Endothelial cell of umbilical vein (primary cell): ENCODE results near the gene WDFY3. TPM values are rescaled to one million over a fixed set of nuclear protein-coding genes. Genes with fewer than 3 reads are reported as not detected.

Experiments used
- BruUV-seq: library from RNA; stranded (reverse); fragments of 400-500 nt; replicated peaks from 2 replicates; lab custom pipeline; 2021; lab: Mats Ljungman, UMichigan
- CTCF ChIA-PET: fragments of 300-600, 350-600 bp; sonication (Branson Sonifier 250); formaldehyde crosslinking; loops from one replicate; lab custom pipeline; 2021; ENCODE audit warnings: antibody characterized with exemption, inconsistent platforms; lab: Charles Lee
- POLR2A ChIA-PET: fragments of 300-600, 350-600 bp; sonication (Branson Sonifier 250); formaldehyde crosslinking; loops from one replicate; lab custom pipeline; 2021; ENCODE audit warnings: antibody characterized with exemption, inconsistent platforms; lab: Charles Lee
- DNase-seq: peaks from one replicate; pipeline ENCODE4 v3.0.0-alpha.2; 2011; ENCODE audit warnings: low read depth, low spot score
- FAIRE-seq: peaks from 2 replicates; lab custom pipeline; 2011; peaks lifted over from hg19 to GRCh38; lab: Jason Lieb, UNC
- H2AFZ ChIP-seq: 2 replicates; pipeline ENCODE4 v1.6.0; 2012; ENCODE audit warnings: low read depth, low read length, control low read depth, inconsistent platforms
- H3K27ac ChIP-seq: 2 replicates; pipeline ENCODE4 v1.5.1; 2011; ENCODE audit warnings: low read depth, mild to moderate bottlenecking, control low read depth, low read length, moderate library complexity; ENCODE audit not compliant: insufficient read depth
- H3K27me3 ChIP-seq, 2 experiments: 2 replicates each; pipeline versions ENCODE4 v1.6.0 to v1.6.1; 2011; ENCODE audit warnings: low read length in 2 of 2, mixed read lengths in 1 of 2; ENCODE audit not compliant: control insufficient read depth in 2 of 2, insufficient read depth in 2 of 2
- H3K36me3 ChIP-seq, 2 experiments: 2 replicates in 1 of 2; 3 replicates in 1 of 2; pipeline ENCODE4 v1.5.1; 2011; ENCODE audit warnings: low read length in 2 of 2, mild to moderate bottlenecking in 1 of 2, moderate library complexity in 1 of 2; ENCODE audit not compliant: control insufficient read depth in 2 of 2, insufficient read depth in 2 of 2; ENCODE audit errors: extremely low read depth in 1 of 2
- H3K4me1 ChIP-seq: 3 replicates; pipeline ENCODE4 v1.5.1; 2011; ENCODE audit warnings: mild to moderate bottlenecking, low read length; ENCODE audit not compliant: control insufficient read depth, insufficient read depth; ENCODE audit errors: extremely low read depth
- H3K4me2 ChIP-seq: 2 replicates; pipeline ENCODE4 v1.6.1; 2011; ENCODE audit warnings: low read length, control low read depth, mixed read lengths; ENCODE audit not compliant: insufficient read depth
- H3K4me3 ChIP-seq, 3 experiments: fragments of 200-600 bp in 1 of 3; sonication (generic), shearing (Covaris generic) in 1 of 3; replicated peaks in 1 of 3; 2 replicates each; pipeline ENCODE4 v1.5.1; 2011 to 2016; ENCODE audit warnings: control low read depth in 3 of 3, low read length in 3 of 3, mild to moderate bottlenecking in 2 of 3, inconsistent platforms in 1 of 3, low read depth in 1 of 3, moderate library complexity in 1 of 3; ENCODE audit not compliant: insufficient read depth in 1 of 3
- H3K79me2 ChIP-seq: 2 replicates; pipeline ENCODE4 v1.6.0; 2012; ENCODE audit warnings: low read length, inconsistent platforms; ENCODE audit not compliant: control insufficient read depth, insufficient read depth
- H3K9ac ChIP-seq: replicated peaks from 2 replicates; pipeline ENCODE3; 2011; ENCODE audit warnings: low read length, control low read depth; ENCODE audit not compliant: insufficient read depth; ENCODE audit errors: extremely low read depth
- H3K9me1 ChIP-seq: replicated peaks from 3 replicates; pipeline ENCODE4 v1.6.0; 2011; ENCODE audit warnings: mild to moderate bottlenecking, low read length; ENCODE audit not compliant: control insufficient read depth, insufficient read depth; ENCODE audit errors: extremely low read depth
- H3K9me3 ChIP-seq: replicated peaks from 2 replicates; pipeline ENCODE4 v1.5.1; 2012; ENCODE audit warnings: low read length, inconsistent platforms; ENCODE audit not compliant: control insufficient read depth, insufficient read depth
- H4K20me1 ChIP-seq: replicated peaks from 2 replicates; pipeline ENCODE3; 2011; ENCODE audit warnings: mild to moderate bottlenecking, low read length; ENCODE audit not compliant: control insufficient read depth, insufficient read depth; ENCODE audit errors: extremely low read depth
- EZH2 ChIP-seq: IDR thresholded peaks from 2 replicates; pipeline ENCODE4 v1.6.1; 2012; ENCODE audit warnings: borderline replicate concordance, low read depth, mild to moderate bottlenecking, moderate library complexity, low read length, inconsistent platforms; ENCODE audit not compliant: severe bottlenecking
- FOS ChIP-seq: IDR thresholded peaks from 2 replicates; pipeline ENCODE4 v1.6.1; 2011; ENCODE audit warnings: mild to moderate bottlenecking, low read length, moderate library complexity, borderline replicate concordance; ENCODE audit not compliant: insufficient read depth
- GATA2 ChIP-seq: IDR thresholded peaks from 2 replicates; pipeline ENCODE4 v1.7.0; 2011; ENCODE audit warnings: low read depth, mild to moderate bottlenecking, moderate library complexity, mixed read lengths, low read length; ENCODE audit not compliant: insufficient read length, insufficient read depth
- JUN ChIP-seq: IDR thresholded peaks from 2 replicates; pipeline ENCODE4 v1.6.1; 2011; ENCODE audit warnings: borderline replicate concordance, low read depth; ENCODE audit not compliant: insufficient read length, insufficient read depth
- MYC ChIP-seq: IDR thresholded peaks from one replicate; pipeline ENCODE4 v1.6.1; 2011; ENCODE audit warnings: mild to moderate bottlenecking, low read depth, low read length
- POLR2A ChIP-seq: IDR thresholded peaks from 2 replicates; pipeline ENCODE4 v1.6.1; 2012; ENCODE audit warnings: low read depth, mild to moderate bottlenecking, control low read depth, low read length
- POLR2AphosphoS5 ChIP-seq: IDR thresholded peaks from 2 replicates; pipeline ENCODE4 v1.6.1; 2012; ENCODE audit warnings: low read depth, mild to moderate bottlenecking, control low read depth, low read length, moderate library complexity; ENCODE audit not compliant: insufficient read depth
- dilution Hi-C: fragments of 300-500 bp; cut with MboI; formaldehyde crosslinking; loops from one replicate; pipeline ENCODE4 v1.15.0; 2019; ENCODE audit warnings: low sequenced_read_pairs; ENCODE audit not compliant: extremely low pct_ligation_motif_present
- intact Hi-C: fragments of 100-400 bp; cut with micrococcal nuclease; formaldehyde crosslinking; loops from one replicate; pipeline ENCODE4 v1.10.0; 2022
- polyA plus RNA-seq, 4 experiments: library from polyadenylated mRNA; depleted of rRNA in 3 of 4; stranded (reverse) in 3 of 4; unstranded in 1 of 4; fragments of >200 nt; gene quantifications; 2 replicates each; pipeline versions ENCODE4 v1.2.1 to v1.2.3, GENCODE V29; 2011 to 2012; ENCODE audit warnings: missing spikeins in 1 of 4
- total RNA-seq: library from RNA; stranded (reverse); gene quantifications from 2 replicates; pipeline ENCODE4 v1.2.3, GENCODE V29; 2021
- TF ChIP-seq, protein P1 (sequence below): IDR thresholded peaks from 2 replicates; pipeline ENCODE4 v1.6.1; 2011; ENCODE audit not compliant: insufficient read depth, insufficient read length
- TF ChIP-seq, protein P2 (sequence below), 2 donors: IDR thresholded peaks; 1 replicate in 1 of 2; 2 replicates in 1 of 2; pipeline ENCODE4 v1.5.1; 2011; ENCODE audit warnings: low read length in 2 of 2, mild to moderate bottlenecking in 2 of 2, moderate library complexity in 2 of 2, control low read depth in 1 of 2, inconsistent platforms in 1 of 2, low read depth in 1 of 2; ENCODE audit not compliant: insufficient read depth in 1 of 2; ENCODE audit errors: extremely low read depth in 1 of 2

The WDFY3 gene
- total and polyA plus RNA-seq, 2 donors (not counting 3 experiments of a cell fraction or from before 2014, with no cell fraction given): 37.0 to 113 TPM

DNA sequence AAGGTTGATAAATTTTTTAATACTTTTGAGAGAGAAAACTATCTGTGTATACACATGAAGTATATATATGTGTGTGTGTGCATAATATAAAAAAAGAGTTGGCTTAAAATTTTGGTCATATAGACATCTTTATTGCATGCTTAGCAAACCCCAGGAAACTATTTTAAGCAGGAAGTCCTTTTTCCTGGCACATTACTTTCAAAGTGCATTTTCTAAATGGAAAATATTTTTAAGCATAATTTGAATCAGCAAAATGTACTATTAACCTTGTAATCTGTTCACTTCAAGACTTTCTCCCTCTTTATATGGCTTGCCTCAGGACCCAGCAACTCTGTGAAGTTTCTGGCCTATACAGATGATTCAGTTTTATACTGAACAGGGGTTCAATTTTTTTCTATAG, 277.3 kb downstream of the WDFY3 start:
- Histone ChIP-seq H4K20me1 (no peaks in the 10 kb centered on the region), H3K9me3 (no peaks in the 10 kb centered on the region), H3K36me3 (peaks cover 18 to 30% of the 10 kb centered on the region in 2 experiments), H3K4me2 (no peak overlapping the region), H3K4me3 (no peak overlapping the region), H2AFZ (no peak overlapping the region), H3K27me3 (no peaks in the 10 kb centered on the region), H3K27ac (no peak overlapping the region), H3K9me1 (no peaks in the 10 kb centered on the region), H3K4me1 (peaks cover 34% of the 10 kb centered on the region), H3K9ac (no peak overlapping the region), H3K79me2 (no peaks in the 10 kb centered on the region)
- ChIA-PET CTCF (no interaction called here), POLR2A (no interaction called here)
- DNase-seq (no peak), FAIRE-seq (no peak)
- intact Hi-C loops (no loop called here), dilution Hi-C loops (no loop called here)
- BruUV-seq: no TSS peak
- no peak for TF ChIP-seq POLR2AphosphoS5
- TF ChIP-seq JUN: no peak
- TF ChIP-seq, protein P1, sequence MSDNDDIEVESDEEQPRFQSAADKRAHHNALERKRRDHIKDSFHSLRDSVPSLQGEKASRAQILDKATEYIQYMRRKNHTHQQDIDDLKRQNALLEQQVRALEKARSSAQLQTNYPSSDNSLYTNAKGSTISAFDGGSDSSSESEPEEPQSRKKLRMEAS: no peak
- TF ChIP-seq, protein P2, sequence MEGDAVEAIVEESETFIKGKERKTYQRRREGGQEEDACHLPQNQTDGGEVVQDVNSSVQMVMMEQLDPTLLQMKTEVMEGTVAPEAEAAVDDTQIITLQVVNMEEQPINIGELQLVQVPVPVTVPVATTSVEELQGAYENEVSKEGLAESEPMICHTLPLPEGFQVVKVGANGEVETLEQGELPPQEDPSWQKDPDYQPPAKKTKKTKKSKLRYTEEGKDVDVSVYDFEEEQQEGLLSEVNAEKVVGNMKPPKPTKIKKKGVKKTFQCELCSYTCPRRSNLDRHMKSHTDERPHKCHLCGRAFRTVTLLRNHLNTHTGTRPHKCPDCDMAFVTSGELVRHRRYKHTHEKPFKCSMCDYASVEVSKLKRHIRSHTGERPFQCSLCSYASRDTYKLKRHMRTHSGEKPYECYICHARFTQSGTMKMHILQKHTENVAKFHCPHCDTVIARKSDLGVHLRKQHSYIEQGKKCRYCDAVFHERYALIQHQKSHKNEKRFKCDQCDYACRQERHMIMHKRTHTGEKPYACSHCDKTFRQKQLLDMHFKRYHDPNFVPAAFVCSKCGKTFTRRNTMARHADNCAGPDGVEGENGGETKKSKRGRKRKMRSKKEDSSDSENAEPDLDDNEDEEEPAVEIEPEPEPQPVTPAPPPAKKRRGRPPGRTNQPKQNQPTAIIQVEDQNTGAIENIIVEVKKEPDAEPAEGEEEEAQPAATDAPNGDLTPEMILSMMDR (IDR thresholded peaks at IDR 0.05; ENCODE audit: extremely low read depth in 1 of 2, insufficient read depth in 1 of 2, low read depth in 1 of 2, low read length in 2 of 2): no peak
- TF ChIP-seq GATA2: no peak
- TF ChIP-seq MYC: no peak
- TF ChIP-seq EZH2: no peak
- no peak for TF ChIP-seq FOS
- TF ChIP-seq POLR2A: no peak
